HG02763 (cell line): Measurements from ENCODE around the gene THBS4.
A peak's percentile ranks its signal among the peaks of the same experiment; 100 is the strongest.

ENCODE experiments used
- ATAC-seq: cut with Tn5 transposase; IDR thresholded peaks from one replicate; pipeline ENCODE4 v1.9.1; 2021; ENCODE audit warnings: mild to moderate bottlenecking, moderate library complexity; ENCODE audit not compliant: unreplicated experiment

Gene THBS4

DNA sequence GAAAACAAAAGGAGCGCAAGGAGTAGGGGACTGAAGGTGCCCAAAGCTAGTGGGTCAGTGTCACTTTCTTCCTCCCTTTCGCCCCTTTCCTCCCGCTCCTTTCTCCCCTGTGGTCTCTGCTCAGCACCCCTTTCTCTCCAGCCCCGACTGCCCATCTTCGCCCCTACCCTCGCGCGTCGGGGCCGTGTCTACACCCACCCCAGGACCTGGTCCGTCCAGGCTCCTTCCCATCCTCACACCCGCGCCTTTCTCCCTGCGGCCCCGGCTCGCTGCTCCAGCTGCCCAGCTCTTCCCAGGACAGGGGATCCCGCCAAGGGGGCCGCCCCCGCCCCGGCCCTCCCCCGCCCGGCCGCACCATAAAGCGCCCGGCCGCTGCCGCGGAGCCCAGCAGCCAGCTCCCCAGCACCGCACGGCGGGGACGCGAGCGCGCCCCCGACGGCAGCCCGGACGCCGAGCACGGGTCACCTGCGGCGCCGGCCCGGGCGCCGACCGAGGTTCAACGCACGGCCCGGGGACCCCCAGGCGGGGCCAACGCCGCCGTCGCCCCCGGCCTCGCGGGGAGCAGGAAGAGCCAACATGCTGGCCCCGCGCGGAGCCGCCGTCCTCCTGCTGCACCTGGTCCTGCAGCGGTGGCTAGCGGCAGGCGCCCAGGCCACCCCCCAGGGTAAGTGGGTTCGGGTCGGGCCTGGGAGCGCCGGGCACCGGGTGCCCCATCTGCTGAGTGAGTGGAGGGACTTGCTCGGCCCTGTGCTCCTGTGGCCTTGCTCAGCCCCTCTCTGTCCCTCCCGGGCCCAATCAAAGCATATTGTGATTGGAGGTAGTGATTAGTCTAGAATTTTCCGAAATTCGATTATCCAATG lies at the start of gene THBS4:
TSS of gene THBS4 (plus strand) at position 387 of the 860 bp plus-strand sequence. CDS start at position 577, 190 bp downstream.
- ATAC-seq, result no peak

DNA sequence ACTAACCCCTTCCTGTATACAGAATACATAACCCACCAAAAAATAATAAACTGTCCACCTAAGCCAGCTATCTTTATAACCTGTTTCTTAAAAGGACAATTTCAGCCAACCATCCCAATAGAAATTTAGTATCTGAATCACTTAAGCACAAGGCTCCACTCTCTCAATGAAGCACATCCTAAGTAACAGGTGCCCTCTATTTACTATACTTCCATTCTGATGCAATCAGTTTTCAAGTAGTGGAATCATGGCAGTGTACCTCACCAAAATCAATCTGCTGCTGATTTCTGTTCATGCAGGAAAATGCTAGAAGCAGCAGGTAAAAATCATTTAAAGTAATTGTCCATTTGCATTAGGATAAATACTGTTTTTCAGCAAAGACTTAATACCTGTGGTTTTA lies 48.9 kb upstream of the THBS4 start:
- ATAC-seq, result no peak

- peak; percentile 38 for ATAC-seq
Observed at GRCh38 chr5:79990205-79990597, 44.9 kb upstream of the THBS4 start.

DNA sequence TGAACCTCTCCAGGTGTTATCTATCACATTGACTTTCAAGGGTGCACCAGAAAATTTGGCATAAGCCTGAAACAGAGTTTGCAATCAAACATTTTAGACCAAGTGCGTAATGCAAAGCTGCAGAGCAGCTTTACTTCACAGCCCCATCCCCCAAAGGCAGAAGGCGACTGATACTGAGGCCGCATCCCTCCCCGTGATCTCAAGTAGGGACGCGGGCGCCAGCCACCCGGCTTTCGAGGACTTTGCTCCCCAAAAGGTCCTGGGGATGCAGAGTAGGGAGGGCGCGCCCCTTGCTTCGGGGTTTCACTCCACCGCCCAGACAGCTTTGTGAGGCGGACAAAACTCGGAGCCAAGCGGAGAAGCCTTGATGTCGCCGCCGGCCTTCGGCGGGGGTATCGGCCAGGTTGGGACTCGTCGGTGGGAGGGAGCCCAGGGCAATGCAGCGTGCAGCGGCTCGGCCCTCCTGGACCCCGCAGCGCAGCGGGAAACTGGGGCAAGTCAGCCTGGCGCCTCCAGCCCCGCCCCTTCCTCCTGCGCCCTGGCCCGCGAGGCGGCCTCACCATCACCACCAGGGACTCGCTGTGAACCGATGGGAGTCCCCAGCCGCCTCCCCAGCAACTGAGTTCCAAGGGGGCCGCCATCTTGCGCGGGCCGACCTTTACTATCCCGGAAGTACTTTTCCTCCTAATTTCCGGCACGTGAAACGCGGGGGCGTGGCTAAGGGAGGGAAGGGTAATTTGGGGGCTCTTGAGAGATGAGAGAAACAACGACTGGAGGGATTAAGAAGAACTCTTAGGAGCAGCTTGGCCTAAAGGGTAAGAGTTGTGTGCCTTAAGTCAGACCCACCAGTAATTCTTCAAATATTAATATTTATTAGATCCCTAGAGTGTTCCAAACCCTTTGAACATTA lies 44.3 kb upstream of the THBS4 start, which contains the start of gene MTX3:
TSS of gene MTX3 (minus strand) at position 665 of the 910 bp plus-strand sequence. CDS start at position 641, 24 bp downstream.
- peak; percentile 93 for ATAC-seq

GRCh38 chr5:79992891-79993657 lies 42.1 kb upstream of the THBS4 start:
- ATAC-seq, result no peak

DNA sequence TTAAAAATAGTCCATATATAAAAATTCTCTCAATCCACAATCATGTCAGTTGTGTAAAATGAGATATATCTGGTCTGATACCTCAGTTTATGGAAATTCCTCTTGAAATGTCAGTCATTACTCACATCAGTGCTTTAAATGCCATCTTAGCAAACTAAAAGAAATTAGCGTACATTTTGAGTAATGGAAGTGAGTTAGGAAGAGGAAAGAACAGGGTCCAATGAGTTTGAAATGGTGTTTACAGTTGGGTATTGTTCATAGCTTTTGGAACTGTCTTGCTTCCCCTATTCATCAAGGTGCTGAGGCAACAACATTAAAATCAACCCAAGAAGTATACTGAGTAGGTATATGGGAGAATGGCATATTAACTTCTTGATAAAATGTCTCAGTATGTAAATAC lies 35.4 kb upstream of the THBS4 start:
- ATAC-seq, result no peak

DNA sequence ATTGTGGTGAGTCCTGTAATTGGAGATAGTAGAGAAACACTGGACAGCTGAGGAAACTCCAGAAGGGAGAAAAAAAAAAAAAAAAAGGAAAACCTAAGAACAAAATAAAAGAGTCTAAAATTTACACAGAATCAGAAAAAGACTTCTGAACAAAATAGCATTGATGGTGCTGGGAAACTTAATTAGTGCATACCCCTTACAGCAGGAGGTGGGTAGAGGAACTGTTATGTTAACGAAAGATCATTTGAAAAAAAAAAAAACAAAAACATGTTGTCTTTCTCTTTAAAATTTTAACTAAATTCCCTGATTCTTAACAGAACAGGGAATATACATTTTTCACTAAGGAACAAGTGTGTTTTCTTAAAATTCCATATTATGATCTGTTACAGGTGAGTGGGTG lies 32.5 kb upstream of the THBS4 start:
- ATAC-seq, result no peak

DNA sequence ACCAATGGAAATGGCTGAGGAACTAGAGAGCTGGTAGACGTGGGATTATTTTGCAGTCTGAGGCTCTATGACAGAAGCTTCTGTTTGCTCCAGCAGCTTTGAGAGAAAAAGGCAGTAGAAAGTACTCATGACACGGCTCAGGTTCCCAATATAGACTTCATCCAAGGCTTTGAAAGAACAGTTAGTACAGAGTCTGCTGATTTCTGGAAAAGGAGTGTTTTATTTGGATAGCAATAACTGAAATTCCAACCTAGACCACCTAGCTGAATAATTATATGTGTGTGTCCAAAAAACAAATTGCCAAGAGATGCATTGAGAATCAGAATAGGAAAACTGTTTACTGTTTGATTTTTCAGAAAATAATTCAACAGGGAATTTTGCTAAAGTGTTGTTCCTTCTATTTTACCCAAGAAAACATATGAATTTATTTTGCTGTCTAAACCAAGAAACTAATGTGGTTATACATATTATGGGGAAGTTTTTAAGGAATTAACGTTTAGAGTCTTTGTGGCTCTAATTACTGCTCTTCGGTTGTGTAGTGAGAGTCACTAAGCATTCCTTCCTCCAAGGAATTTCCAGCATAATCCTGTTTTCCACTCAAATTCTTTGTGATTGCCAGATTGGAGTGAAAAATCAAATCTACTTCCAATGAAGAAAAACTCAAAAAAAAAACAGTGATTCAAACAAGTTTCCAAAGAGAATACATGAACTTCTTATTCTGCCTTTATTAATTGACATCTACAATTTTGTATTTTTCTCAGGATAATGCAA lies 26.0 kb upstream of the THBS4 start:
- ATAC-seq, result no peak

GRCh38 chr5:80010754-80011392 lies 24.3 kb upstream of the THBS4 start:
- no peak for ATAC-seq

DNA sequence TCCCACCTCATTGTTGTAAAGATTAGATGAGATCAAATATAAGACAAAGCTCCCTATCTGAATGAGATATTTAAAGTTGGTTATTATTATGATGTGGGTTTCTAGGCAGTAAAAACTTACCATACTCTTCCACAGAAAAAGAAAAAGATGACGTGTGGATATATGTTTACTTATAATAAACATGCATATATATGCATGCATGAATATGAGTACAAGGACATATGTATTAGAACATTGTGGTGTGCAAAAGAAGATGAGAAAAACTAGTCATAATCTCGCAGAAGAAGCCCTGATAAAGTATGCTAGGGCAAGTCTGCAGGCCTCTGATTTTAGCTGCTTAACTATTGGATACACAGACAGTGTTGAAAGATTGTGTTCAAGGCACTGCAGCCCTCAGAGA lies 10.1 kb upstream of the THBS4 start:
- no peak for ATAC-seq

DNA sequence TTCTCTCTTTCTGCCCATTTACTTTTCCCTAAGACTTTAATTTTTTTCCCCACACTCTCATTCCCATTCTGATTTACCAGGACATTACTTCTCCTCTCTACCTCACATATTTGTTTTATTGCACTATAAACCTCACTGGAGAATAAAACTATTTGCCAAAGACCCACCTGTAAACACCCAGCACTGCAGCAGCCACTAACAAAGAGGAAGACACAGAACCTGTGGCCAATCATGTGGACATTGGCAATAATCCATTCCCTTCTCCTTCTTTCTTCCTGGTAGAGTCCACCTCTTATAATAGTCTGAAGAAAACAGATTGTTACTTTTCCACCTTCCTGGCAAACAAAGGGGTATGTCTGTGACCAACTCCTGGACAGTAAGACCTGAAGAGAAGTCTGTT lies 8.3 kb upstream of the THBS4 start:
- ATAC-seq, result no peak

GRCh38 chr5:80031109-80031508 lies 4.0 kb upstream of the THBS4 start:
- ATAC-seq, result no peak

DNA sequence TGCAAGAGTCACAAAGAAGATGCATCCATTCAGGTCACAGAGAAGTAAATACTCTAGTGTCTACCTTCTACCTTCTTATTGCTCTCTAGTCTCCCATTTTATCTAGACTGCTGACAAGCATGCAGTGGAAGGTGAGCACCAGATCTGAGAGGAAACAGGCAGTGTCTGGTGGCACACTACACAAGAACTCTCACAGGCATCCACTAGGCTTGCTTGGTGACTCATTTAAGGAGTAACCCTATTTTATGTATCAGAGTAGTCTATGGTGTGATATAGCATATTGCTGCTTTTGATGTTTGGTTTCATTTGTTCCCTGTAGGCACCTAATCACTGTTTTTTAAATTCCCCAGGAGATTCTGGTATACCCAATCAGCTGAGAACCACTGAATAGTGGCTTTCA lies 1.6 kb upstream of the THBS4 start:
- no peak for ATAC-seq

DNA sequence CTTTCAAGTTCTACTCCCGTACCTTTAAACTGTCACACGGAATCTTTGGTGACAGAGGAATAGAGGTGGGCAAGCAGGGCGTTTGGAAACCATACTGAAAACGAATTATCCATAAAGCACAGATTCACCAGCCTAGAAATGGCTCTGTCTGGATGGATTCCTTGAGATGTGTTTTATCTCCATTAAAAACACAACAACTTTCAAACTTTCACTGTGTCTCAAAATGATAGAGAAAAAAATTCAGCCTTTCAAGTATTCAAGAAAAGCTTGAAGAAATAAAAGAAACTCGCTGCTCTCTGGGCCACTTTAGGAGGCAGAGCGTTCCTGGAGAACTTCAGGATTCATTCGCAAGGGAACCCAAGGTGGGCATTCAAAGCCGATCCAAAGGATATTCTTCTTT lies 589 bp upstream of the THBS4 start:
- no peak for ATAC-seq

DNA sequence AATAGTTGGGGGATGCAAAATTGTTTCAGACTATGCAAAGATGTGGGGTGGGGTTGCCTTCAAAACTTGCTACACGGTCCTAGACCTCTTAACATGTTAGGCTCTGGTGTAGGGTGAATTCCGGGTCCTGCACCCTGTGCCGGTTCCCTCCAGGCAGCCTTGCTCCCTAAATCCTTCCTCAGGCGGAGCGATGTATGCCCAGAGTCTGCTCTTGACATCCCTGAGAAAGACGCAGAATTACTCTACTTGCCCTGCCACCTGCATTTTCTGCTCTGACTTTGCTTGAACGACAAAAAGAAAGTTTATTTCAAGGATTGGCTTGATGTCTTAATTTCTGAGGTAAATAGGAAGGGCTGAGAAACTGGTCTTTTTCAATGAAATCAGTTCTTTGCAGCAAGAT lies 691 bp downstream of the THBS4 start:
- ATAC-seq, result no peak

DNA sequence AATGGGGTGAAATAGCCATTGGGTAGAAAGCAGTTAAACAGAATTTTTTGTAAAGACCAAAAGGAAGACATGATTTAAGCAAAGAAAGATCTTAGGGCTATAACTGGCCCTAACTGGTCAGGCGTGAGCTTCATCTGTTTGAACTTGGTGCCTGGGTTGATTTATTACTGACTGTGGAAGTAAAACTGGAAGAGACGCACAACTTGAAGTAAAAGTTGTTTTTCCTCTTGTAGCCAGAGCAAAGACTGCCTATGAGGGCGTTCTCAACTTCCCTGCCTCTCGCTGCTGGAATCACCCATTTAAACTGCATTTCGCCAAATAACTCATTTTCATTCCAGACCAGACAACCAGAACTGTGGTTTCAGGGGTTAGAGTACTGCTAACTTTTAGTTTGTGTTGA lies 1.5 kb downstream of the THBS4 start:
- no peak for ATAC-seq

DNA sequence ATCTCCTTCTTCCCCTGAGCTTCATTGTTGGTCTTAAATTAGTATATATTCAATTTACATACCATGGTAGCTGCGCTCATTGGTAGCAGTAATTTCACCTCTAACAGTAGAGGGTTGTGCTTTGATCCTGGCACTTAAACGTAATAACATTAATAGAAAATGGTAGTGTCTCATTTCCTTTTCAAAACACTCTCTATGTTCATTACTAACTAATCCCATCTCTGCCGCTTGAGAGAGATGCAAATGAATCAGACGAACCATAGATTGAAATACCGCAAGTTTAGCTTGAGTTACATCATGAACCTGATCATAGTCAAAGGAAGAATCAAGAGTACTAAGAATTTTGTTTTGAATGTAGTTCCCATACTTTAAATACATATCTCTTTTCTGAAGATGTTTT lies 2.2 kb downstream of the THBS4 start:
- ATAC-seq, result no peak

DNA sequence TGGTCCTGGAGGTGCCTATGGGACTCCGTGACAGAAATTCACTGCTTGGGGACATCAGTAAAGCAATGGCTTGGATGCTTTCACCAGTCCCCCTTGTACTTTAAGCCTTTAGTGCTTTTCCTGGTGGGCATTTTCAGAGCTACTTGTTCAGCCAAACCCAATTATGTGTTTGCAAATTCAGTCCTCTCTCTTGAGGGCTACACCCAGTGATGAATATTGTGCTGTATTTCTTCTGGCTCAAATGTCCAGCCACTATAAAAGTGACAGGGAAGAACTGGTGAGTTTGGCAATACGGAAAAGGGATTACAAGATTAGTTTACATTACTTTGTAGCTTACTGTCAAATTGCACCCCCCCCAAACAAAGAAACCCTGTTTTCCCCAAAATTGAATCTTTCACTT lies 4.5 kb downstream of the THBS4 start:
- ATAC-seq, result no peak

DNA sequence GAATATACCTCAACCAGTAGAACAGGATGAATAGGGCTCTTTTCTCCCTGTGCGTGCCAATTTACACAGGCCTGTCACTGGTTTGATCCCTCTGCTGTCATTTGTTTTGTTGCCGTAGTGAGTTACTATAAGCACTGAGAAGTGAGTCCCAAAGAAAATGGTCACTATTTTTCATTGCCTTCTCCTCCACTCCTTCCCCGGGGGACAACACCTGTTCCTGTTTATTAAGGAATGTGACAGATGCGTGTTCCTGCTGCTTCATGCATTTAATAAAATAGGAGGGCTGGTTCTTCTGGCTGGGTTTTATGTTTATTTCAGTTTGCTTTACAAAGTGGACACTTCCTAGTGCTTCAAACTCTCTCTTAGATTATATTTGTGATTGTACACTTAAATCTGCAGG lies 6.4 kb downstream of the THBS4 start:
- no peak for ATAC-seq

GRCh38 chr5:80042330-80042729 lies 7.2 kb downstream of the THBS4 start:
- ATAC-seq, result no peak
